GM23338 (cell line): ENCODE measurements around the gene VAT1. TPM values are rescaled to one million over a fixed set of nuclear protein-coding genes. Genes with fewer than 3 reads are reported as not detected.
"Not testable (repeated sequence)": the region's sequence is repeated elsewhere in the genome, so short reads cannot be mapped to it uniquely, and the experiment has no call there.

Experiments
- ATAC-seq: fragments of 200-7000 bp; cut with Tn5 transposase; 3 replicates; pipeline ENCODE4 v1.9.1; 2020
- DNase-seq: peaks from one replicate; pipeline ENCODE4 v3.0.0-alpha.2; 2015; ENCODE audit warnings: low spot score
- H2AFZ ChIP-seq: fragments of 200-600 bp; sonication (generic); 2 replicates; pipeline ENCODE4 v1.8.0; 2016; ENCODE audit warnings: antibody characterized with exemption, mild to moderate bottlenecking, moderate library complexity
- H3F3A ChIP-seq: fragments of 200-600 bp; sonication (generic); replicated peaks from 2 replicates; pipeline ENCODE4 v1.8.0; 2017; ENCODE audit warnings: antibody characterized with exemption, mixed run types, low read depth
- H3K27ac ChIP-seq: fragments of 200-600 bp; sonication (generic); 2 replicates; pipeline ENCODE4 v1.6.1; 2016; ENCODE audit warnings: low read depth
- H3K27me3 ChIP-seq: fragments of 200-600 bp; sonication (generic); 2 replicates; pipeline ENCODE4 v1.8.0; 2016; ENCODE audit warnings: mild to moderate bottlenecking, mixed run types, moderate library complexity; ENCODE audit not compliant: insufficient read depth
- H3K36me3 ChIP-seq: fragments of 200-600 bp; sonication (generic); 2 replicates; pipeline ENCODE4 v1.8.0; 2016; ENCODE audit warnings: mild to moderate bottlenecking; ENCODE audit not compliant: insufficient read depth
- H3K4me1 ChIP-seq: fragments of 200-600 bp; sonication (generic); 2 replicates; pipeline ENCODE4 v1.8.0; 2016; ENCODE audit warnings: mild to moderate bottlenecking, moderate library complexity; ENCODE audit not compliant: insufficient read depth
- H3K4me2 ChIP-seq: fragments of 200-600 bp; sonication (generic); 2 replicates; pipeline ENCODE4 v1.7.1; 2017; ENCODE audit warnings: mixed run types
- H3K4me3 ChIP-seq: fragments of 200-600 bp; sonication (generic); 2 replicates; pipeline ENCODE4 v1.6.1; 2016; ENCODE audit warnings: mixed run types
- H3K79me2 ChIP-seq: fragments of 200-600 bp; sonication (generic); replicated peaks from 2 replicates; pipeline ENCODE4 v1.8.0; 2017; ENCODE audit warnings: mild to moderate bottlenecking; ENCODE audit not compliant: insufficient read depth
- H3K9me2 ChIP-seq: fragments of 200-600 bp; sonication (generic); 2 replicates; pipeline ENCODE4 v1.8.0; 2017; ENCODE audit not compliant: insufficient read depth
- H4K20me1 ChIP-seq: fragments of 200-600 bp; sonication (generic); replicated peaks from 2 replicates; pipeline ENCODE4 v1.8.0; 2017; ENCODE audit warnings: mild to moderate bottlenecking; ENCODE audit not compliant: insufficient read depth
- H3K27ac Mint-ChIP-seq: 2 replicates; pipeline ENCODE4 v1.8.0; 2020; ENCODE audit warnings: inconsistent platforms, mild to moderate bottlenecking, moderate library complexity, mixed read lengths
- H3K27me3 Mint-ChIP-seq: 3 replicates; pipeline ENCODE4 v1.8.0; 2022; ENCODE audit warnings: low read depth, mild to moderate bottlenecking, moderate library complexity, mixed read lengths, inconsistent platforms; ENCODE audit not compliant: insufficient read depth, poor library complexity
- H3K36me3 Mint-ChIP-seq: 3 replicates; pipeline ENCODE4 v1.8.0; 2021; ENCODE audit warnings: low read depth, mild to moderate bottlenecking, inconsistent platforms, moderate library complexity, mixed read lengths
- H3K4me1 Mint-ChIP-seq: 3 replicates; pipeline ENCODE4 v1.8.0; 2020; ENCODE audit warnings: mild to moderate bottlenecking, inconsistent platforms, mixed read lengths
- H3K4me3 Mint-ChIP-seq: 3 replicates; pipeline ENCODE4 v1.8.0; 2021; ENCODE audit warnings: moderate library complexity, mild to moderate bottlenecking, inconsistent platforms, mixed read lengths
- H3K9me3 Mint-ChIP-seq: 3 replicates; pipeline ENCODE4 v1.8.0; 2020; ENCODE audit warnings: moderate library complexity, mild to moderate bottlenecking, inconsistent platforms, mixed read lengths
- JUNB ChIP-seq: IDR thresholded peaks from one replicate; pipeline ENCODE4 v1.6.1; 2016; ENCODE audit warnings: antibody characterized with exemption; ENCODE audit not compliant: unreplicated experiment
- POLR2AphosphoS5 ChIP-seq: IDR thresholded peaks from 2 replicates; pipeline ENCODE4 v1.6.1; 2016; ENCODE audit warnings: antibody characterized with exemption, low read depth
- polyA plus RNA-seq: library from polyadenylated mRNA; unstranded; fragments of >200 nt; fragmentation: Nextera tagmentation; extraction: Ambion mirVana; gene quantifications from 2 replicates; pipeline ENCODE4 v1.2.1, GENCODE V29; 2016
- total RNA-seq: library from RNA; depleted of rRNA; stranded (reverse); fragments of >200 nt; shearing (Covaris generic); gene quantifications from 2 replicates; pipeline ENCODE4 v1.2.3, GENCODE V29; 2014
- TF ChIP-seq, protein P1 (sequence below), 2 experiments: fragments of 200-600 bp in 1 of 2; sonication (generic) in 1 of 2; conservative IDR thresholded peaks; 2 replicates each; pipeline versions ENCODE4 v1.5.1 to v1.6.1; 2016 to 2017; ENCODE audit warnings: antibody characterized with exemption in 2 of 2, low read depth in 2 of 2, mild to moderate bottlenecking in 2 of 2, moderate library complexity in 1 of 2
- TF ChIP-seq, protein P2 (sequence below): IDR thresholded peaks from 2 replicates; pipeline ENCODE4 v1.6.1; 2016; ENCODE audit warnings: antibody characterized with exemption
- TF ChIP-seq, protein P3 (sequence below): IDR thresholded peaks from one replicate; pipeline ENCODE4 v1.6.1; 2018; ENCODE audit warnings: antibody characterized with exemption; ENCODE audit not compliant: unreplicated experiment

Gene VAT1
- total and polyA plus RNA-seq, 2 experiments from 2014 or later = 233 to 300 TPM

GRCh38 chr17:42975265-42975664, 46.9 kb downstream of the VAT1 start:
- no peak for TF ChIP-seq JUNB
- TF ChIP-seq, protein P1, sequence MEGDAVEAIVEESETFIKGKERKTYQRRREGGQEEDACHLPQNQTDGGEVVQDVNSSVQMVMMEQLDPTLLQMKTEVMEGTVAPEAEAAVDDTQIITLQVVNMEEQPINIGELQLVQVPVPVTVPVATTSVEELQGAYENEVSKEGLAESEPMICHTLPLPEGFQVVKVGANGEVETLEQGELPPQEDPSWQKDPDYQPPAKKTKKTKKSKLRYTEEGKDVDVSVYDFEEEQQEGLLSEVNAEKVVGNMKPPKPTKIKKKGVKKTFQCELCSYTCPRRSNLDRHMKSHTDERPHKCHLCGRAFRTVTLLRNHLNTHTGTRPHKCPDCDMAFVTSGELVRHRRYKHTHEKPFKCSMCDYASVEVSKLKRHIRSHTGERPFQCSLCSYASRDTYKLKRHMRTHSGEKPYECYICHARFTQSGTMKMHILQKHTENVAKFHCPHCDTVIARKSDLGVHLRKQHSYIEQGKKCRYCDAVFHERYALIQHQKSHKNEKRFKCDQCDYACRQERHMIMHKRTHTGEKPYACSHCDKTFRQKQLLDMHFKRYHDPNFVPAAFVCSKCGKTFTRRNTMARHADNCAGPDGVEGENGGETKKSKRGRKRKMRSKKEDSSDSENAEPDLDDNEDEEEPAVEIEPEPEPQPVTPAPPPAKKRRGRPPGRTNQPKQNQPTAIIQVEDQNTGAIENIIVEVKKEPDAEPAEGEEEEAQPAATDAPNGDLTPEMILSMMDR (conservative IDR thresholded peaks at IDR 0.05; ENCODE audit: low read depth in 2 of 2) = no peak
- H3K27ac Mint-ChIP-seq = no peak overlapping the region
- peaks cover 7% of the 10 kb centered on the region; the same call in 2 of the 3 replicates for H3K9me3 Mint-ChIP-seq
- H3K36me3 ChIP-seq = no peaks in the 10 kb centered on the region
- H3K4me3 ChIP-seq = no peak overlapping the region
- peaks cover 5% of the 10 kb centered on the region; the same call in 2 of the 3 replicates for H3K36me3 Mint-ChIP-seq
- no peaks in the 10 kb centered on the region for H4K20me1 ChIP-seq
- no peaks in the 10 kb centered on the region; the same call in 1 of the 2 replicates for H3K9me2 ChIP-seq
- H3K4me2 ChIP-seq = no peak overlapping the region
- no peak for DNase-seq
- no peak overlapping the region for H2AFZ ChIP-seq
- no peaks in the 10 kb centered on the region for H3K27me3 ChIP-seq
- no peak for ATAC-seq
- peaks cover 10% of the 10 kb centered on the region; the same call in 1 of the 2 replicates for H3K4me1 ChIP-seq
- H3K79me2 ChIP-seq = no peaks in the 10 kb centered on the region
- H3K4me1 Mint-ChIP-seq = peaks cover 7% of the 10 kb centered on the region; the same call in 2 of the 3 replicates
- H3K4me3 Mint-ChIP-seq = no peak overlapping the region
- peaks cover 9% of the 10 kb centered on the region; the same call in 1 of the 2 replicates for H3F3A ChIP-seq
- H3K27ac ChIP-seq = no peak overlapping the region
- H3K27me3 Mint-ChIP-seq = peaks cover 7% of the 10 kb centered on the region

GRCh38 chr17:42973323-42973722, 48.9 kb downstream of the VAT1 start:
- ATAC-seq, H3F3A ChIP-seq, H3K36me3 ChIP-seq, H3K27ac ChIP-seq, H3K36me3 Mint-ChIP-seq, H3K4me3 ChIP-seq, H3K4me2 ChIP-seq, H3K9me2 ChIP-seq, H2AFZ ChIP-seq, H3K9me3 Mint-ChIP-seq, DNase-seq, H3K27ac Mint-ChIP-seq, H3K27me3 Mint-ChIP-seq, H3K4me1 Mint-ChIP-seq, H3K79me2 ChIP-seq, H3K4me1 ChIP-seq, H3K4me3 Mint-ChIP-seq, H3K27me3 ChIP-seq, H4K20me1 ChIP-seq: not testable (repeated sequence)

DNA sequence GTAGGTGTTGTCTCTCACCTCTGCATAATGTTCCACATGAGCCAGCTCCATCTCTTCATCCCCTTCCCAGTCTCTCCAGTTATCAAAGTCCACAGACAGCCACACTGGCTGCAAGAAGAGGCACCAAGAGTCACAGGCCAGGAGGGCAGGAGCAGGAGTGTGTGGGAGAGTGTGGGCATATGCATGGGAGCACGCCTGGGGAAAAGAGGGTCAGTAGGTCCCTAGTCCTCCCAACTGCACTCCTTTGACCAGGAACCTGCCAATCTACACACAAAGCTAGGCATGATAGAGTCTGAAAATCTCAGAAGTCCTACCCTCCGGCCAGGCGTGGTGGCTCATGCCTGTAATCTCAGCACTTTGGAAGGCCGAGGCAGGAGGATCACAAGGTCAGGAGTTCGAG, 50.6 kb downstream of the VAT1 start:
- Histone ChIP-seq H3K36me3 (no peaks in the 10 kb centered on the region), H3K79me2 (no peaks in the 10 kb centered on the region), H3K4me1 (no peaks in the 10 kb centered on the region), H3K9me2 (no peaks in the 10 kb centered on the region; the same call in 1 of the 2 replicates), H3K4me3 (no peak overlapping the region), H3K27ac (no peak overlapping the region), H3F3A (no peaks in the 10 kb centered on the region), H2AFZ (no peak overlapping the region), H3K4me2 (no peak overlapping the region), H4K20me1 (no peaks in the 10 kb centered on the region), H3K27me3 (no peaks in the 10 kb centered on the region)
- Mint-ChIP-seq H3K27ac (no peak overlapping the region), H3K27me3 (no peaks in the 10 kb centered on the region), H3K36me3 (peaks cover 5% of the 10 kb centered on the region; the same call in 2 of the 3 replicates), H3K4me1 (no peaks in the 10 kb centered on the region), H3K4me3 (no peak overlapping the region), H3K9me3 (peaks cover 7% of the 10 kb centered on the region; the same call in 2 of the 3 replicates)
- TF ChIP-seq, protein P2, sequence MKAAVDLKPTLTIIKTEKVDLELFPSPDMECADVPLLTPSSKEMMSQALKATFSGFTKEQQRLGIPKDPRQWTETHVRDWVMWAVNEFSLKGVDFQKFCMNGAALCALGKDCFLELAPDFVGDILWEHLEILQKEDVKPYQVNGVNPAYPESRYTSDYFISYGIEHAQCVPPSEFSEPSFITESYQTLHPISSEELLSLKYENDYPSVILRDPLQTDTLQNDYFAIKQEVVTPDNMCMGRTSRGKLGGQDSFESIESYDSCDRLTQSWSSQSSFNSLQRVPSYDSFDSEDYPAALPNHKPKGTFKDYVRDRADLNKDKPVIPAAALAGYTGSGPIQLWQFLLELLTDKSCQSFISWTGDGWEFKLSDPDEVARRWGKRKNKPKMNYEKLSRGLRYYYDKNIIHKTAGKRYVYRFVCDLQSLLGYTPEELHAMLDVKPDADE = no peak
- TF ChIP-seq POLR2AphosphoS5 = no peak
- TF ChIP-seq, protein P3, sequence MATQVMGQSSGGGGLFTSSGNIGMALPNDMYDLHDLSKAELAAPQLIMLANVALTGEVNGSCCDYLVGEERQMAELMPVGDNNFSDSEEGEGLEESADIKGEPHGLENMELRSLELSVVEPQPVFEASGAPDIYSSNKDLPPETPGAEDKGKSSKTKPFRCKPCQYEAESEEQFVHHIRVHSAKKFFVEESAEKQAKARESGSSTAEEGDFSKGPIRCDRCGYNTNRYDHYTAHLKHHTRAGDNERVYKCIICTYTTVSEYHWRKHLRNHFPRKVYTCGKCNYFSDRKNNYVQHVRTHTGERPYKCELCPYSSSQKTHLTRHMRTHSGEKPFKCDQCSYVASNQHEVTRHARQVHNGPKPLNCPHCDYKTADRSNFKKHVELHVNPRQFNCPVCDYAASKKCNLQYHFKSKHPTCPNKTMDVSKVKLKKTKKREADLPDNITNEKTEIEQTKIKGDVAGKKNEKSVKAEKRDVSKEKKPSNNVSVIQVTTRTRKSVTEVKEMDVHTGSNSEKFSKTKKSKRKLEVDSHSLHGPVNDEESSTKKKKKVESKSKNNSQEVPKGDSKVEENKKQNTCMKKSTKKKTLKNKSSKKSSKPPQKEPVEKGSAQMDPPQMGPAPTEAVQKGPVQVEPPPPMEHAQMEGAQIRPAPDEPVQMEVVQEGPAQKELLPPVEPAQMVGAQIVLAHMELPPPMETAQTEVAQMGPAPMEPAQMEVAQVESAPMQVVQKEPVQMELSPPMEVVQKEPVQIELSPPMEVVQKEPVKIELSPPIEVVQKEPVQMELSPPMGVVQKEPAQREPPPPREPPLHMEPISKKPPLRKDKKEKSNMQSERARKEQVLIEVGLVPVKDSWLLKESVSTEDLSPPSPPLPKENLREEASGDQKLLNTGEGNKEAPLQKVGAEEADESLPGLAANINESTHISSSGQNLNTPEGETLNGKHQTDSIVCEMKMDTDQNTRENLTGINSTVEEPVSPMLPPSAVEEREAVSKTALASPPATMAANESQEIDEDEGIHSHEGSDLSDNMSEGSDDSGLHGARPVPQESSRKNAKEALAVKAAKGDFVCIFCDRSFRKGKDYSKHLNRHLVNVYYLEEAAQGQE = no peak
- ATAC-seq = no peak
- DNase-seq = no peak
